Panc1 (cell line): ENCODE measurements around the gene SMAD7.

ENCODE experiments used
- CTCF ChIP-seq: fragments of 450-650 bp; IDR thresholded peaks from 2 replicates; pipeline ENCODE4 v1.5.1; 2017; ENCODE audit warnings: mild to moderate bottlenecking
- POLR2AphosphoS5 ChIP-seq: IDR thresholded peaks from 2 replicates; pipeline ENCODE4 v1.6.1; 2012; ENCODE audit warnings: mild to moderate bottlenecking, low read depth, low read length, moderate library complexity
- REST ChIP-seq, 2 experiments: IDR thresholded peaks; 2 replicates each; pipeline ENCODE4 v1.6.1; 2011 to 2012; ENCODE audit warnings: low read depth in 2 of 2, control low read depth in 1 of 2, low read length in 1 of 2, mild to moderate bottlenecking in 1 of 2, moderate library complexity in 1 of 2; ENCODE audit not compliant: insufficient read depth in 1 of 2
- SIN3A ChIP-seq: IDR thresholded peaks from 2 replicates; pipeline ENCODE4 v1.6.1; 2012; ENCODE audit warnings: low read depth, mild to moderate bottlenecking, low read length, moderate library complexity, borderline replicate concordance; ENCODE audit not compliant: insufficient read depth

GRCh38 chr18:48875314-48875941 is 75.3 kb downstream of the SMAD7 start:
- no peak for TF ChIP-seq CTCF
- TF ChIP-seq POLR2AphosphoS5: no peak
- TF ChIP-seq REST (IDR thresholded peaks at IDR 0.05; ENCODE audit: insufficient read depth in 1 of 2, low read depth in 2 of 2, low read length in 1 of 2): no peak
- no peak for TF ChIP-seq SIN3A
